ENCODE measurements around the gene SPACA4. TPM values are rescaled to one million over a fixed set of nuclear protein-coding genes. Genes with fewer than 3 reads are reported as not detected.
A peak's percentile ranks its signal among the peaks of the same experiment; 100 is the strongest.

Gene SPACA4
- 1 to 10 TPM in 1 of 4 donors, under 1 TPM in 1, not detected in 2; 0.22 to 4.9 TPM for polyA plus RNA-seq
- long read RNA-seq, donor 1, partial matches to known transcripts: 0 of 3 reads
- long read RNA-seq, donor 1, other reads (novel, unspliced or antisense): 0 of 3 reads
- long read RNA-seq, donor 2, partial matches to known transcripts: 31 of 31 reads
- long read RNA-seq, donor 2, other reads (novel, unspliced or antisense): 0 of 31 reads
- long read RNA-seq, donor 3: 0 reads
- long read RNA-seq, donor 4: 0 reads
- long read RNA-seq, donor 5, partial matches to known transcripts: 0 of 1 reads
- long read RNA-seq, donor 5, other reads (novel, unspliced or antisense): 0 of 1 reads
- long read RNA-seq, donor 6, partial matches to known transcripts: 0 of 2 reads
- long read RNA-seq, donor 6, other reads (novel, unspliced or antisense): 0 of 2 reads
- long read RNA-seq, donor 7: 0 reads
- long read RNA-seq, donor 8: 0 reads
- long read RNA-seq, donor 9: 0 reads
- long read RNA-seq, donor 10, partial matches to known transcripts: 0 of 4 reads
- long read RNA-seq, donor 10, other reads (novel, unspliced or antisense): 0 of 4 reads

- H3K9me3 ChIP-seq (ENCODE audit: control insufficient read depth in 2 of 2, insufficient read depth in 1 of 2, low read depth in 1 of 2, low read length in 1 of 2): no peaks in the 10 kb centered on the region
- peaks cover 0 to 73% (median 0%) of the 10 kb centered on the region in 3 donors for H3K36me3 ChIP-seq (ENCODE audit: control insufficient read depth in 3 of 3, insufficient read depth in 2 of 3, low read depth in 1 of 3, low read length in 3 of 3)
- peaks cover 0 to 10% (median 0%) of the 10 kb centered on the region in 3 donors for H3K4me1 ChIP-seq (ENCODE audit: control insufficient read depth in 3 of 3, insufficient read depth in 2 of 3, low read depth in 1 of 3, low read length in 2 of 3)
- 89 to 93% (median 90%) methylated on average over 36 to 39 of the region's 39 CpGs for WGBS, 3 donors
- H3K4me3 ChIP-seq (ENCODE audit: low read depth in 1 of 3, low read length in 3 of 3): no peak within 1 kb of the TSS
- no peak for FAIRE-seq
- no peak within 1 kb of the TSS for H3K27ac ChIP-seq (ENCODE audit: low read depth in 1 of 3, low read length in 2 of 3)
- no peak for DNase-seq
- no peaks in the 10 kb centered on the region for H3K27me3 ChIP-seq (ENCODE audit: control insufficient read depth in 3 of 3, insufficient read depth in 3 of 3, low read length in 3 of 3)
Measured at GRCh38 chr19:48606463-48607358, at the start of gene SPACA4. Gene SPACA4, plus strand, starts transcription at chr19:48606742. Its CDS starts 237 bp downstream, at chr19:48606979.

DNA sequence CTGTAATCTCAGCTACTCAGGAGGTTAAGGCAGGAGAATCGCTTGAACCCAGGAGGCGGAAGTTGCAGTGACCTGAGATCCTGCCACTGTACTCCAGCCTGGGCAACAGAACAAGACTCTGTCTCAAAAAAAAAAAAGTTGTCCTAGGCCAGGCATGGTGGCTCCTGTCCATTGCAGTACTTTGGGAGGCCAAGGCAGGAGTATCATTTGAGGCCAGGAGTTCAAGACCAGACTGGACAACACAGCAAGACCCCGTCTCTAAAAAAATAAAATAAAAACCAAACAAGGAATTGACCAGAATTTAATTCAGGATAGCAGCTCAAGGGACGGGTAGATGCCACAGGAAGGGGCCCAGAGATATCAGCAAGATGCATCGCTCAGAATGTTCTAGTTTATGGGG lies 49.7 kb upstream of the SPACA4 start:
- no peaks in the 10 kb centered on the region for H3K27me3 ChIP-seq (ENCODE audit: control insufficient read depth in 3 of 3, insufficient read depth in 3 of 3, low read length in 3 of 3)
- H3K27ac ChIP-seq (ENCODE audit: low read depth in 1 of 3, low read length in 2 of 3): peak overlapping the region; percentile 37 to 63 (median 52)
- peaks cover 0 to 4% of the 10 kb centered on the region in 2 donors for H3K9me3 ChIP-seq (ENCODE audit: control insufficient read depth in 2 of 2, insufficient read depth in 1 of 2, low read depth in 1 of 2, low read length in 1 of 2)
- H3K4me1 ChIP-seq (ENCODE audit: control insufficient read depth in 3 of 3, insufficient read depth in 2 of 3, low read depth in 1 of 3, low read length in 2 of 3): peaks cover 3 to 48% (median 7%) of the 10 kb centered on the region in 3 donors
- H3K36me3 ChIP-seq (ENCODE audit: control insufficient read depth in 3 of 3, insufficient read depth in 2 of 3, low read depth in 1 of 3, low read length in 3 of 3): no peaks in the 10 kb centered on the region
- DNase-seq (no peak), FAIRE-seq (no peak)
- 71 to 84% (median 72%) methylated on average over 5 of the region's 5 CpGs for WGBS, 3 donors
- no peak overlapping the region for H3K4me3 ChIP-seq (ENCODE audit: low read depth in 1 of 3, low read length in 3 of 3)

DNA sequence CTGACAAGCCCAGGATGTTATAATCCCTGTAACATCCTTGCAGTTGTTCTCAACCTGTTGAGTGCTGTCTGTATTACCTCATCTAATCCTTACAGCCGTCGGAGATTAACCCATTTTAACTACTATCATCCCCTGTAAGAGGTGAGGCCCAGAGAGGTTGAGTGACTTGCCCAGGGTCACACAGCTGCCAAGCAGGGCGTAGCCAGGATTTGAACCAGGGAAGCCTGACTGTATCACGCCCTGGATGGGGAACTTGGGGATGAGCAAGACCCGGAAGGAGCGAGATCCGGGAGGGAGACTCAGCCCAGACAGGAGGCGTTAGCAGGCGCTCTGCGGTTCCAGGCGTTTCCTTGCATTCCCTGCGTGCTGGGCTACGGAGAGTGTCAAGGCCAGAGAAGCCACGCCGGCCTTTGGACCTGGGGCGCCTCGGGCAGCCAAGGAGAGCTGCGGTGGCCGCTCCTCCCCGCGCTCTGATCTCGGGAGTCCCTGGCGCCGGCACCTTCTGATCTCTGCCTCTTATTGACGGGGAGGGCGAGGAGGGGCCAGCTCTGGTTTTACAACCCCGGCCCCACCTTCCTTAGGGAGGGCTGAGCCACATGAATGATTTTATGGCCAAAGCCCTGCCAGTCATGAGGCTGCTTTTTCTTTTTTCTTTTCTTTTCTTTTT lies 48.4 kb upstream of the SPACA4 start:
- Histone ChIP-seq H3K27ac (ENCODE audit: low read depth in 1 of 3, low read length in 2 of 3) (peak overlapping the region; percentile 11 to 68 (median 66)), H3K9me3 (ENCODE audit: control insufficient read depth in 2 of 2, insufficient read depth in 1 of 2, low read depth in 1 of 2, low read length in 1 of 2) (peaks cover 0 to 4% of the 10 kb centered on the region in 2 donors), H3K4me3 (ENCODE audit: low read depth in 1 of 3, low read length in 3 of 3) (no peak overlapping the region), H3K4me1 (ENCODE audit: control insufficient read depth in 3 of 3, insufficient read depth in 2 of 3, low read depth in 1 of 3, low read length in 2 of 3) (peaks cover 0 to 38% (median 5%) of the 10 kb centered on the region in 3 donors), H3K36me3 (ENCODE audit: control insufficient read depth in 3 of 3, insufficient read depth in 2 of 3, low read depth in 1 of 3, low read length in 3 of 3) (no peaks in the 10 kb centered on the region), H3K27me3 (ENCODE audit: control insufficient read depth in 3 of 3, insufficient read depth in 3 of 3, low read length in 3 of 3) (no peaks in the 10 kb centered on the region)
- DNase-seq (peak; percentile 98 to 99), FAIRE-seq (no peak)
- WGBS, 3 donors: 9 to 10% (median 9%) methylated on average over 25 to 27 of the region's 27 CpGs

- FAIRE-seq (no peak), DNase-seq (no peak)
- H3K27me3 ChIP-seq (ENCODE audit: control insufficient read depth in 3 of 3, insufficient read depth in 3 of 3, low read length in 3 of 3): no peaks in the 10 kb centered on the region
- H3K36me3 ChIP-seq (ENCODE audit: control insufficient read depth in 3 of 3, insufficient read depth in 2 of 3, low read depth in 1 of 3, low read length in 3 of 3): no peaks in the 10 kb centered on the region
- H3K4me1 ChIP-seq (ENCODE audit: control insufficient read depth in 3 of 3, insufficient read depth in 2 of 3, low read depth in 1 of 3, low read length in 2 of 3): peaks cover 0 to 22% (median 0%) of the 10 kb centered on the region in 3 donors
- 83 to 88% (median 86%) methylated on average over 6 of the region's 6 CpGs for WGBS, 3 donors
- H3K9me3 ChIP-seq (ENCODE audit: control insufficient read depth in 2 of 2, insufficient read depth in 1 of 2, low read depth in 1 of 2, low read length in 1 of 2): peaks cover 0 to 4% of the 10 kb centered on the region in 2 donors
- no peak overlapping the region for H3K27ac ChIP-seq (ENCODE audit: low read depth in 1 of 3, low read length in 2 of 3)
- no peak overlapping the region for H3K4me3 ChIP-seq (ENCODE audit: low read depth in 1 of 3, low read length in 3 of 3)
Measured at GRCh38 chr19:48560095-48560530, 46.4 kb upstream of the SPACA4 start.

DNA sequence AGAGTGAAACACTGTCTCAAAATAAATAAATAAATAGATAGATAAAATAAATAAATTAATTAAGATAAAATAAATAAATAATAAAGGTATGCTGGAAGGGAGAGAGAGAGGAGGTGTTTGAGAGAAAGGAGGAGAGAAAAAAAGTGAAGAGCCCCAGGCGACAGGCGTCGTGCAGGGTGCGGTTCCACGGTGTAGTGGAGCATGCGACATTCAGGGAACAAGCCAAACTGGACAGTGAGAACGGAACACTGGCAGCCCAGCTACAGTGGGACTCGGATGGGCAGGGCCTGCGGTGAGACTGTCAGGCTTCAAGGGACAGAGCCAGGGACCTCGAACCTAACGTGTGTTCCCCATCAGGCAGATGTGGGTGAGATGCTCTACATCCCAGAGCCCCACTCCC lies 45.1 kb upstream of the SPACA4 start:
- H3K27ac ChIP-seq (ENCODE audit: low read depth in 1 of 3, low read length in 2 of 3): no peak overlapping the region
- 91 to 92% (median 91%) methylated on average over 11 of the region's 11 CpGs for WGBS, 3 donors
- peaks cover 0 to 4% of the 10 kb centered on the region in 2 donors for H3K9me3 ChIP-seq (ENCODE audit: control insufficient read depth in 2 of 2, insufficient read depth in 1 of 2, low read depth in 1 of 2, low read length in 1 of 2)
- H3K36me3 ChIP-seq (ENCODE audit: control insufficient read depth in 3 of 3, insufficient read depth in 2 of 3, low read depth in 1 of 3, low read length in 3 of 3): no peaks in the 10 kb centered on the region
- DNase-seq: no peak
- H3K27me3 ChIP-seq (ENCODE audit: control insufficient read depth in 3 of 3, insufficient read depth in 3 of 3, low read length in 3 of 3): no peaks in the 10 kb centered on the region
- H3K4me1 ChIP-seq (ENCODE audit: control insufficient read depth in 3 of 3, insufficient read depth in 2 of 3, low read depth in 1 of 3, low read length in 2 of 3): peaks cover 0 to 16% (median 0%) of the 10 kb centered on the region in 3 donors
- no peak for FAIRE-seq
- no peak overlapping the region for H3K4me3 ChIP-seq (ENCODE audit: low read depth in 1 of 3, low read length in 3 of 3)

DNA sequence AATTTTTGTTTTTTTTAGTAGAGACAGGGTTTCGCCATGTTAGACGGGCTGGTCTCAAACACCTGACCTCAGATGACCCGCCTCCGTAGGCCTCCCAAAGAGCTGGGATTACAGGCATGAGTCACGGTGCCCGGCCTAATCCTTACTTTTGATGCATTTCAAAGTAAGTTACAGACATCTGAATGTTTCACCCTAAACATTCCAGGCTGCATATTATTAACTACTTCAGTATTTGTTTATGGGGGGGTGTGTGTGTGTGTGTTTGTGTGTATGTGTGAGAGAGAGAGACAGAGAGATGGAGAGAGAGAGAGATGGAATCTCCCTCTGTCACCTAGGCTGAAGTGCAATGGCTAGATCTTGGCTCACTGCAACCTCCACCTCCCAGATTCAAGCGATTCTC lies 41.5 kb upstream of the SPACA4 start:
- no peak for DNase-seq
- Histone ChIP-seq H3K27me3 (ENCODE audit: control insufficient read depth in 3 of 3, insufficient read depth in 3 of 3, low read length in 3 of 3) (peaks cover 0 to 5% (median 0%) of the 10 kb centered on the region in 3 donors), H3K36me3 (ENCODE audit: control insufficient read depth in 3 of 3, insufficient read depth in 2 of 3, low read depth in 1 of 3, low read length in 3 of 3) (no peaks in the 10 kb centered on the region), H3K9me3 (ENCODE audit: control insufficient read depth in 2 of 2, insufficient read depth in 1 of 2, low read depth in 1 of 2, low read length in 1 of 2) (no peaks in the 10 kb centered on the region), H3K27ac (ENCODE audit: low read depth in 1 of 3, low read length in 2 of 3) (no peak overlapping the region), H3K4me3 (ENCODE audit: low read depth in 1 of 3, low read length in 3 of 3) (no peak overlapping the region), H3K4me1 (ENCODE audit: control insufficient read depth in 3 of 3, insufficient read depth in 2 of 3, low read depth in 1 of 3, low read length in 2 of 3) (peaks cover 0 to 1% (median 0%) of the 10 kb centered on the region in 3 donors)
- WGBS, 3 donors: 65 to 77% (median 76%) methylated on average over 7 of the region's 7 CpGs
- FAIRE-seq: no peak

DNA sequence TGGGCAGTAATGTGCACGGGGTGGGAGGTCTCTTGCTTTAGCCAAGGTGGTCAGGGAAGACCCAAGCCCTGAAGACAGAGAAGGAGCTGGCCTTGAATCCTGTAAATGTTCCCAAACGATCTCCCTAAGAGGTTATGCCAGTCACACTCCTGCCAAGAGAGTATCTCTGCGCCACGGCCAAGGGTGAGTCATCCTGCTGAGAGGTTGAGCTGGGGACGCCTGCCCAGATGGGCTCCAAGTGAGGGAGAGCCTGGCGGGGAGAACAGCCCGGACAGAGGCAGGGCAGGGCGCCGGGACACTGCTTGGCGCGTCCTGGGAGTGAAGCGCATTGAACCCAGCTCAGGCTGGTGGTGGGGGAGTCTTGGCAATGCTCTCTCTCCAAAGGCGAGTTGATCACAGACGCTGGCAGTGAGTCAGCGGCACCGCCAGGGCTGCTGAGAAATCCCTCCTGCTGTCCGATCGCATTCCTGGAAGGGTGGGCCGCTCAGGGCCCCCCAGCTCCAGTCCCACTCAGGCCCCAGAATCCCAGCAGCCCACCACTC lies 38.1 kb upstream of the SPACA4 start:
- WGBS, 3 donors: 5 to 7% (median 6%) methylated on average over 14 to 19 of the region's 19 CpGs
- no peaks in the 10 kb centered on the region for H3K36me3 ChIP-seq (ENCODE audit: control insufficient read depth in 3 of 3, insufficient read depth in 2 of 3, low read depth in 1 of 3, low read length in 3 of 3)
- H3K27me3 ChIP-seq (ENCODE audit: control insufficient read depth in 3 of 3, insufficient read depth in 3 of 3, low read length in 3 of 3): peaks cover 0 to 5% (median 0%) of the 10 kb centered on the region in 3 donors
- no peaks in the 10 kb centered on the region for H3K9me3 ChIP-seq (ENCODE audit: control insufficient read depth in 2 of 2, insufficient read depth in 1 of 2, low read depth in 1 of 2, low read length in 1 of 2)
- FAIRE-seq (no peak), DNase-seq (peak; percentile 58 to 88)
- no peak overlapping the region for H3K4me3 ChIP-seq (ENCODE audit: low read depth in 1 of 3, low read length in 3 of 3)
- peak overlapping the region in 1 of 3 donors; percentile 48 for H3K27ac ChIP-seq (ENCODE audit: low read depth in 1 of 3, low read length in 2 of 3)
- H3K4me1 ChIP-seq (ENCODE audit: control insufficient read depth in 3 of 3, insufficient read depth in 2 of 3, low read depth in 1 of 3, low read length in 2 of 3): peaks cover 0 to 1% (median 0%) of the 10 kb centered on the region in 3 donors

All from small intestine (tissue), 16 donors.